A673 (cell line): ENCODE data around the gene IPCEF1. TPM values are rescaled to one million over a fixed set of nuclear protein-coding genes. Genes with fewer than 3 reads are reported as not detected.

ENCODE experiments used
- BruUV-seq: library from RNA; stranded (reverse); fragments of 400-500 nt; replicated peaks from 2 replicates; lab custom pipeline; 2021; lab: Mats Ljungman, UMichigan
- CTCF ChIA-PET: fragments of 300-600 bp; sonication (Branson Sonifier 250); formaldehyde crosslinking; loops from one replicate; lab custom pipeline; 2022; ENCODE audit warnings: antibody characterized with exemption; lab: Charles Lee
- POLR2A ChIA-PET: fragments of 300-600 bp; sonication (Branson Sonifier 250); formaldehyde crosslinking; loops from one replicate; lab custom pipeline; 2022; ENCODE audit warnings: antibody characterized with exemption; ENCODE audit not compliant: low non-redundant PET; lab: Charles Lee
- DNase-seq: peaks from one replicate; pipeline ENCODE4 v3.0.0-alpha.2; 2015; ENCODE audit warnings: low spot score
- H3K27ac ChIP-seq: fragments of 200-600 bp; sonication (generic); 2 replicates; pipeline ENCODE4 v1.5.1; 2016; ENCODE audit warnings: mixed run types, low read depth, mild to moderate bottlenecking, mixed read lengths, antibody characterized with exemption, low read length; ENCODE audit not compliant: poor library complexity, severe bottlenecking
- H3K27me3 ChIP-seq: fragments of 200-600 bp; sonication (generic); replicated peaks from 2 replicates; pipeline ENCODE4 v1.6.1; 2017; ENCODE audit warnings: mixed run types, low read depth, mild to moderate bottlenecking, mixed read lengths, antibody characterized with exemption, low read length; ENCODE audit not compliant: insufficient read depth, poor library complexity
- H3K36me3 ChIP-seq: fragments of 200-600 bp; sonication (generic); 2 replicates; pipeline ENCODE4 v1.6.1; 2016; ENCODE audit warnings: mixed run types, mild to moderate bottlenecking, mixed read lengths, antibody characterized with exemption, low read length; ENCODE audit not compliant: insufficient read depth, poor library complexity, severe bottlenecking
- H3K4me1 ChIP-seq: fragments of 200-600 bp; sonication (generic); 2 replicates; pipeline ENCODE4 v1.6.1; 2017; ENCODE audit warnings: mixed run types, mild to moderate bottlenecking, mixed read lengths, antibody characterized with exemption, low read length; ENCODE audit not compliant: insufficient read depth, poor library complexity, severe bottlenecking
- H3K4me3 ChIP-seq: fragments of 200-600 bp; sonication (generic); 2 replicates; pipeline ENCODE4 v1.5.1; 2016; ENCODE audit warnings: low read depth, mixed run types, mild to moderate bottlenecking, mixed read lengths, low read length; ENCODE audit not compliant: poor library complexity, severe bottlenecking
- H3K9me3 ChIP-seq: fragments of 200-600 bp; sonication (generic); 2 replicates; pipeline ENCODE4 v1.6.1; 2016; ENCODE audit warnings: mixed run types, low read depth, mild to moderate bottlenecking, mixed read lengths, antibody characterized with exemption, low read length; ENCODE audit not compliant: poor library complexity, severe bottlenecking
- EZH2 ChIP-seq: fragments of 200-600 bp; sonication (generic); IDR thresholded peaks from 2 replicates; pipeline ENCODE4 v1.6.1; 2017; ENCODE audit warnings: borderline replicate concordance, low read depth, mild to moderate bottlenecking, mixed read lengths, antibody characterized with exemption, low read length; ENCODE audit not compliant: poor library complexity, severe bottlenecking
- intact Hi-C: fragments of 100-400 bp; cut with micrococcal nuclease; formaldehyde crosslinking; loops from one replicate; pipeline ENCODE4 v1.10.0; 2022; ENCODE audit not compliant: unreplicated experiment
- total RNA-seq: library from RNA; stranded (reverse); gene quantifications from 2 replicates; pipeline ENCODE4 v1.2.3, GENCODE V29; 2021
- TF ChIP-seq, protein P1 (sequence below): fragments of 300-800, 200-600 bp; sonication (generic); conservative IDR thresholded peaks from 2 replicates; pipeline ENCODE4 v1.5.1; 2017; ENCODE audit warnings: low read depth, mild to moderate bottlenecking, antibody characterized with exemption, low read length, moderate library complexity, mixed read lengths

Gene IPCEF1
- total RNA-seq, 1 experiment from 2014 or later = 1.4 TPM

DNA sequence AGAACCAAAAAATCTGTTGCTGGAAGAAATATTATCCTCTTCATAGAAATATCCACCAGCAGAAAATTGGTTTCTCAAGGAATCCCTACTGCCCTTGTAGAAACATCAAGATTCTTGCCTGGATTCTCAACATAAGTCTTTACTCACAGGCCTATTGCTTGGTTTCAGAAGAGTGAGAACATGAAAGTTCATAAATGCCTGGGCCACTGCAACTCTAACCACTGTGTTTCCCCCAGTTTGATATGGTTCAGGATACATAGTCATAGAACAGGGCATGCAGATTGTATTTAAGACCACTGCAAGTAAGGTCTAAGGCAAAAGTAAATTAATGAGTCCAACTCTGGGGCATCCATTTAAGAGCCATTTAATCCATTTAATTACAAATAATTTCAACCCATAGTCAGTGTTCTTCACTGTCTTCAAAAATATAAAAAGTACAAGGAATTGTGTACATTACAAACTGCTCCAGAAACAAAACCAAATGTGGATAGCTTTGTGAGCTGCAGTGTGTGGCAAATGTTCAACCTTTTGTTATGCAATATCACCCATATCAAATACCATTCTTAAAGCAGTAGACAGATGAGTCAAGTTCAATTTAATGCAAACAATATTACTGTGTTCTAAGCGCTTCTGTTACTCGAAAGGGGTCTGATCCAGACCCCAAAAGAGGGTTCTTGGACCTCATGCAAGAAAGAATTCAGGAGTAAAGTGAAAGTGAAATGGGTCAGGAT lies 234.2 kb downstream of the IPCEF1 start:
- no peaks in the 10 kb centered on the region for H3K9me3 ChIP-seq
- H3K27me3 ChIP-seq = no peaks in the 10 kb centered on the region
- H3K4me1 ChIP-seq = no peaks in the 10 kb centered on the region
- no peak for DNase-seq
- no TSS peak for BruUV-seq
- intact Hi-C loops = no loop called here
- no peak overlapping the region for H3K27ac ChIP-seq
- CTCF ChIA-PET = no interaction called here
- TF ChIP-seq EZH2 = no peak
- TF ChIP-seq, protein P1, sequence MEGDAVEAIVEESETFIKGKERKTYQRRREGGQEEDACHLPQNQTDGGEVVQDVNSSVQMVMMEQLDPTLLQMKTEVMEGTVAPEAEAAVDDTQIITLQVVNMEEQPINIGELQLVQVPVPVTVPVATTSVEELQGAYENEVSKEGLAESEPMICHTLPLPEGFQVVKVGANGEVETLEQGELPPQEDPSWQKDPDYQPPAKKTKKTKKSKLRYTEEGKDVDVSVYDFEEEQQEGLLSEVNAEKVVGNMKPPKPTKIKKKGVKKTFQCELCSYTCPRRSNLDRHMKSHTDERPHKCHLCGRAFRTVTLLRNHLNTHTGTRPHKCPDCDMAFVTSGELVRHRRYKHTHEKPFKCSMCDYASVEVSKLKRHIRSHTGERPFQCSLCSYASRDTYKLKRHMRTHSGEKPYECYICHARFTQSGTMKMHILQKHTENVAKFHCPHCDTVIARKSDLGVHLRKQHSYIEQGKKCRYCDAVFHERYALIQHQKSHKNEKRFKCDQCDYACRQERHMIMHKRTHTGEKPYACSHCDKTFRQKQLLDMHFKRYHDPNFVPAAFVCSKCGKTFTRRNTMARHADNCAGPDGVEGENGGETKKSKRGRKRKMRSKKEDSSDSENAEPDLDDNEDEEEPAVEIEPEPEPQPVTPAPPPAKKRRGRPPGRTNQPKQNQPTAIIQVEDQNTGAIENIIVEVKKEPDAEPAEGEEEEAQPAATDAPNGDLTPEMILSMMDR = no peak
- no peak overlapping the region for H3K4me3 ChIP-seq
- no peaks in the 10 kb centered on the region for H3K36me3 ChIP-seq
- POLR2A ChIA-PET = no interaction called here

DNA sequence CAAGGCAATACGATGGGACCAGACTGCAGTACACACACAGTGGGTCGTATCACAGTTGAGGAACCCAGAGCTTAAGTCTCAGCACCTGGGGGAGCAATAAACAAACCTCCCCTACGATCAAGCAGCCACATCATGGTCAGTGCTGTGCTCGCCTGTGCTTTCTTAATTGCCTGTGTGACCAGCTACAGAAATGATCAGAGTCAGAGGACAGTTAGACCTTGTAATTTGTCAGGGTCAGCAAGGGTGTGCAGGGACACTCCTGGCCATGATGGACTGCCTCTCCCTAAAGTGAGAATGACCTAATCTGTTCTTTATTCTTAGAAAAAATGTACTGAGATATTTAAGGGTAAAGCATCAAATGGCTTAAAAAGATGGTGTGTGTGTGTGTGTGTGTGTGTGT lies 239.1 kb downstream of the IPCEF1 start:
- no TSS peak for BruUV-seq
- Histone ChIP-seq H3K27me3 (no peaks in the 10 kb centered on the region), H3K27ac (no peak overlapping the region), H3K4me1 (no peaks in the 10 kb centered on the region), H3K9me3 (no peaks in the 10 kb centered on the region), H3K4me3 (no peak overlapping the region), H3K36me3 (no peaks in the 10 kb centered on the region)
- intact Hi-C loops = no loop called here
- ChIA-PET POLR2A (no interaction called here), CTCF (no interaction called here)
- no peak for TF ChIP-seq EZH2
- TF ChIP-seq, protein P1 = no peak
- DNase-seq = no peak

DNA sequence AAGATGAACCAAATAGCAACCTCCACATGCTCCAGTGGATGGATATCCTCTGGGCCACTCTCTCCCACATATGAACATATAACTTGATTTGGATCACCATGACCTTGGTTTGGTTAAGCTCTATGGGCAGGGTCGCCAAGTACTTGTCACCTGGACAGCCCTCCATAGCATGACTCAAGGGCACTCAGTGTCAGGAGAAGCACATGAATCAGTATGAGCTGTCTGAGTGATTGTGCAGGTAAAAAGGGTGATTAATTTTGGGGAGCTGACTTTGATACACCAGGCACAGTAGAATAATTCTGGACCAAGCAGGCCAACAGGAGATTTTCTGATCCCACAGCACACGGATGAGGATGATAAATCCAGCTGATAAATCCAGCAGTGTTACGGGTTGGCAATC lies 243.2 kb downstream of the IPCEF1 start:
- no peak for DNase-seq
- Histone ChIP-seq H3K27ac (no peak overlapping the region), H3K36me3 (no peaks in the 10 kb centered on the region), H3K4me3 (no peak overlapping the region), H3K9me3 (no peaks in the 10 kb centered on the region), H3K4me1 (no peaks in the 10 kb centered on the region), H3K27me3 (no peaks in the 10 kb centered on the region)
- intact Hi-C loops = no loop called here
- POLR2A ChIA-PET = no interaction called here
- CTCF ChIA-PET = no interaction called here
- TF ChIP-seq EZH2 = no peak
- TF ChIP-seq, protein P1 = no peak
- no TSS peak for BruUV-seq
